HG03045 (cell line): Measurements from ENCODE around the gene FAM177A1.
"Not testable (repeated sequence)": the region's sequence is repeated elsewhere in the genome, so short reads cannot be mapped to it uniquely, and the experiment has no call there.

Experiments used
- ATAC-seq: cut with Tn5 transposase; IDR thresholded peaks from one replicate; pipeline ENCODE4 v1.9.1; 2021; ENCODE audit warnings: mild to moderate bottlenecking, moderate library complexity; ENCODE audit not compliant: unreplicated experiment

FAM177A1 gene, protein sequence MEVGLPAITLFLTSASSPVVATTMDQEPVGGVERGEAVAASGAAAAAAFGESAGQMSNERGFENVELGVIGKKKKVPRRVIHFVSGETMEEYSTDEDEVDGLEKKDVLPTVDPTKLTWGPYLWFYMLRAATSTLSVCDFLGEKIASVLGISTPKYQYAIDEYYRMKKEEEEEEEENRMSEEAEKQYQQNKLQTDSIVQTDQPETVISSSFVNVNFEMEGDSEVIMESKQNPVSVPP

DNA sequence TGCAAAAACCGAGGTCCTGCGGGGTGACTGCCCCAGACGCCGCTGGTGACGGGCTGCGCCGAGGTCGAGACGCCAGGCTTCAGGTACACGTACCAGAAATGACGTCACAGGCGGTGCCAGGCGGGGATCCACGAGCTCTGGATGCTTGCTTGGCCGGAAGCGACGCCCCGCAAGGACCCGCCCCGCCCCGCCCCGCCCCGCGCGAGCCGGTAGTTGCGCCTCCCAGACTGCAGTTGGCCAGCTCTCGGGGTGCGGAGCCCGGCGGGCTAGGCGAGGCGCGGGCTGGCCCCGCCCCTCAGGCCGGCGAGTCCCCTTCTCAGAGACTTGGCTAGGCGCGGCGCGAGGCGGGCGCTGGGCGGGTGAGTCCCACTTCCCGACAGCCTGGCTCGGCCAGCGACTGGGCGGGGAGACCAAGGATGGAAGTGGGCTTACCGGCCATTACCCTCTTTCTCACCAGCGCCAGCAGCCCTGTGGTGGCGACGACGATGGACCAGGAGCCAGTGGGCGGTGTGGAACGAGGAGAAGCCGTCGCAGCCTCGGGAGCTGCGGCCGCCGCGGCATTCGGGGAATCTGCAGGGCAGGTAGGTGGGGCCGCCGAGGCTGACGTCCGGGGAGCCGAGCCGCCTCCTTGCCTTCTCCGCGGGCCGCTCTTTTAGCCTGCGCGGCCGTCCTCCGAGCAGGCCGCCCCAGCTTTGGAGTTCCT, at the start of gene FAM177A1:
Gene FAM177A1, plus strand, starts transcription at position 225 of the 703 bp plus-strand sequence. Its CDS starts 192 bp downstream, at position 417.
- ATAC-seq, result peak; percentile 95

DNA sequence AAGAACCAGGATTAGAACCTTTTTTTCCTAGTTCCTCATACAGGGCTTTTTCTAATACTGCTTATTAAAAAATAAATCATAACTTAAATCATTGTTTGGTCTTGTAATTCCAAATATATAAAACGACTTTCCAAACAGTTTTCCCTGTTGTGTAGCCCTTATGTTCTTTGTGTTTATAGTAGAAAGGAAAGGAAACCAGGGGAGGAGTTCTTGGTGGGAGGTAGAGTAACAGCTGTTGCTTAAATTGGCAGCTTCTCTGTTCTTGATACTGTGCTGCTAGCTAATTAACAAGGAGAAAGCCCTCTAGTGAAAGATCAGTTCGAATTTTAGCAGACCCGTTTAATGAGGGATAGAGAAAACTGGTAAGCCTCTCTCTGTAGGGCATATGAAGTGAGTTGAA, 48.3 kb upstream of the FAM177A1 start:
- no peak for ATAC-seq

DNA sequence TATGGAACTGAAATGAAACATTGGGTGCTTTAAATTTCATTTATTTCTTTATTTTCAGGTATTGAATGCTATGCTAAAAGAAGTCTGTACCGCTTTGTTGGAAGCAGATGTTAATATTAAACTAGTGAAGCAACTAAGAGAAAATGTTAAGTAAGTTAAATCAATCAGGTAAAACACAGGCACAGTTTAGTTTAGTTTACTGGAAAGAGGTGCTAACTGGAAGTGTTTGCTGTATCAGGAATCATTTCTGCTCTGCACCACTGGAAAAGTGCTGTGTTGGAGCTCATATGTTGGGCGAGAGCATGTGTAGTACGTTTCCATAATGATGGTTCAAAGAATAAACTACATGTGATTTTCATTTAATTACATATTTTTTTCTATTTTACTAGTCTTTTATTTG, 46.6 kb upstream of the FAM177A1 start:
- no peak for ATAC-seq

DNA sequence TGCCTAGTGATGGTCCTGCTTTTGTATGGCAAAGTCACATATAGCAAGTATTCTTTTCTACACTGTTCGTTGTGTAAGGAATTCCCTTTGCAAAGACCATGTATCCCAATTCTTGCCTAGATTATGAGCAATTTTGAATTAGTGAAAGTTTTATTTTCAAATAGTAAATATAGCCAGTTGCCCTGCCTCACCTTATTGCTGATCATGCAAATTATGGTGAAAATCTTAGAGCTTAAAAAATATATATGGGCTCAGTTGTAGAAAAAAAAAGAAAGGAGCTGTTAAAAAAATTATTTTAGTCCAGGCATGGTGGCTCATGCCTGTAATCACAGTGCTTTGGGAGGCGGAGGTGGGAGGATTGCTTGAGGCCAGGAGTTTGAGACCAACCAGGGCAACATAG, 44.5 kb upstream of the FAM177A1 start:
- ATAC-seq, result no peak

DNA sequence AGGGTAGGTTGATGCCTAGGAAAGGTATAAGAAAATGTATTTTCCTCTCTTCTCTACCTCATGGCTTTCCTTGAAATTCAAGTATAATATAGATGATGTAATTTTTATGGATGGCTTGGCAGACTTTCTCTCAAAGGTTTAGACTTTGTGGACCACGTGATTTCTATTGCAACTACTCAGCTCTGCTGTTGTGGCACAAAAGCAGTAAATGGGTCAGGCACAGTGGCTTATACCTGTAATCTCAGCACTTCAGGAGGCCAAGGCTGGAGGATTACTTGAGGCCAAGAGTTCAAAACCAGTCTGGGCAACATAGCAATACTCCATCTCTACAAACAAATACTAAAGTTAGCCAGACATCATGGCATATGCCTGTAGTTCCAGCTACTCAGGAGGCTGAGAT, 41.2 kb upstream of the FAM177A1 start:
- ATAC-seq, result no peak

DNA sequence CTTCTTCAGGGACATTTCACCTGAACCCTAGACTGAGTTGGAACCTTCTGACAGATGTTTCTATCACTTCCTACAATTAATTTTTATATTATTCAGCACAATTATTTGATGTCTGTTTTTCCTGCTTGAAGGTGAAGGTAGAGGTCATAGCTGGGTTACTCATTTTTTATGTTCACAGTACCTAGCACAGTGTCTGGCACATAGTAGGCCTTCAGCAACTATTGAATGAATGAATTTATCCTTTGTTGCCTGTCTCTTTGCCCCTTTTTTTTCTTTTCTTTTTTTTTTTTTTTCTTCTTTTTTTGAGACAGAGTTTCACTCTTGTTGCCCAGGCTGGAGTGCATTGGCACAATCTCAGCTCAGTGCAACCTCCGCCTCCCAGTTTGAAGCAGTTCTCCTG, 29.5 kb upstream of the FAM177A1 start:
- ATAC-seq, result no peak

DNA sequence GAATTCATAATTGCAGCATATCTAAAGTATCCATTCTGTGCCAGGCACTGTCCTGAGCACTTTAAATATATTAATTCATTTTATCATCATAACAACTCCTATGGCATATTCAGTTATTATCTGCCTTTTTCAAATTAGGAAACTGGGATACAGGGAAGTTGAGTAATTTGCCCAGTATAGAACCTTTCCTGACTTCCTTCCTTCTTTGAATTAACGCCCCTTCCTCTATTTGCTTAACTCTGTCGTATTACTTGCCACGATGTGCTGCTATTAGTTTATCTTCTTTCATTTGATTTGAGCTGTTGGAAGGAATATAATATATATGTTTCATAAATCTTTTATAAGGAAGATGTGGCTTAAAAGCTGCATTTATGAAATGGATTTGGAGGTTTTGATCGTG, 25.4 kb upstream of the FAM177A1 start:
- ATAC-seq, result no peak

DNA sequence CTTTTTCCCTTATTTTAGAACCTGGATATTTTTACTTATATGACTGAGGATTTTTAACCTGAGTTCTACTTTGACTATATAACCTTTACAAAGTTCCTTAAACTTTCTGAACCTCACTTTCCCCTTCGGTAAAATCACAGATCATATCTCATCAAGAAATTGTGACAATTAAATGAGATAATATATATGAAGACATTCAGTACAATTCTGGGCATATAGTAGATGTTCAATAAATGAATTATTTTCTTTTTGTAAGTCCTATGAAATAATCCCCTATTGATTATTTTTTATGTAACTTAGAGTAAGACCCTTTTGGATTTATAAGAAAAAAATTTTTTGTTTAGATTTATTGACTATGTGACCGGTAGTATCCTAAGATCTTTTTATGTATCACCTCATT, 17.6 kb upstream of the FAM177A1 start:
- no peak for ATAC-seq

DNA sequence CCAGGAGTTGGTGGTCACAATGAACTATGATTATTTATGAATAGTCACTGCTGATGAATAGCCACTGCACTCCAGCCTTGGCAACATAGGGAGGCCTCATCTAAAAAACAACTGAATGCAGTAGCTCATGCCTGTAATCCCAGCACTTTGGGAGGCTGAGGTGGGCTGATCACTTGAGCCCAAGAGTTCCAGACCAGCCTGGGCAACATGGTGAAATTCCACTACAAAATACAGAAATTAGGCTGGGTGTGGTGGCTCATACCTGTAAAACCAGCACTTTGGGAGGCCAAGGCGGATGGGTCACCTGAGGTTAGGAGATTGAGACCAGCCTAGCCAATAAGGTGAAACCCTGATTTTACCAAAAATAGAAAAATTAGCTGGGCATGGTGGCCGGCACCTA, 13.5 kb upstream of the FAM177A1 start:
- ATAC-seq, result no peak

DNA sequence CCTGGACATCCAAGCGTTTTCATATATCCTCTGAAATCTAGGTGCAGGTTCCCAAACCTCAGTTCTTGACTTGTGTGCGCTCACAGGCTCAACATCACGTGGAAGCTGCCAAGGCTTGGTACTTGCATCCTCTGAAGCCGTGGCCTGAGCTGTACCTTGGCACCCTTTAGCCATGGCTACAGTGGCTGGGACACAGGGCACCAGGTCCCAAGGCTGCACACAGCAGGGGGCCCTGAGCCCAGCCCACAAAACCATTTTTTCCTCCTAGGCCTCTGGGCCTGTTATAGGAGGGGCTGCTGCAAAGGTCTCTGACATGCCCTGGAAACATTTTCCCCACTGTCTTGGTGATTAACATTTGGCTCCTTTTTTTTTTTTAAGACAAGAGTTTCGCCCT, 11.6 kb upstream of the FAM177A1 start:
- ATAC-seq, result no peak

DNA sequence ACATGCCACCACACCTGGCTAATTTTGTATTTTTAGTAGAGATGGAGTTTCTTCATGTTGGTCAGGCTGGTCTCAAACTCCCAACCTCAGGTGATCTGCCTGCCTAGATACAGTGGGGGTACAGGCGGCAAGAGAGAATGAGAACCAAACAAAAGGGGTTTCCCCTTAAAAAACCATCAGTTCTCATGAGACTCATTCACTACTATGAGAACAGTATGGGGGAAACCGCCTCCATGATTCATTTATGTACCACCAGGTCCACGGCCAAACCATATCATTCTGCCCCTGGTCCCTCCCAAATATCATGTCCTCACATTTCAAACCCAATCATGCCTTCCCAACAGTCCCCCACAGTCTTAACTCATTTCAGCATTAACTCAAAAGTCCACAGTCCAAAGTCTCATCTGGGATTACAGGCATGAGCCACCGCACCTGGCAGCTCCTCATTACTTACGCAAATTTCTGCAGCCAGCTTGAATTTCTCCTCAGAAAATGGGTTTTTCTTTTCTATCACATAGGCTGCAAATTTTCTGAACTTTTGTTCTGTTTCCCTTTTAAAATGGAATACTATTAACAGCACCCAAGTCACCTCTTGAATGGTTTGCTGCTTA, 11.0 kb upstream of the FAM177A1 start:
- ATAC-seq, result not testable (repeated sequence)

DNA sequence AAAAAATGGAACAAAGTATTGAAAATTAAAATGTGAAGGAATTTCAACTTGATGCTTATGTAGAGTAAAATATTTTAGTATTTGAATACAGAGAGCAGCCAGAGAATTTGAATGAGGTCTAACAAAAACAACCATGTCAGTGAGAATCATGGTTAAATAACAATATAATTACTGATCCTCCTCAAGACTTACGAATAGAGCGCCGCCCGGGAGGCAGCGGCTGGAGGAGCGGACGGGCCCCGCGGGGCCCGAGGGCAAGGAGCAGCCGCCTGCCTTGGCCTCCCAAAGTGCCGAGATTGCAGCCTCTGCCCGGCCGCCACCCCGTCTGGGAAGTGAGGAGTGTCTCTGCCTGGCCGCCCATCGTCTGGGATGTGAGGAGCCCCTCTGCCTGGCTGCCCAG, 7.8 kb upstream of the FAM177A1 start:
- ATAC-seq, result not testable (repeated sequence)

DNA sequence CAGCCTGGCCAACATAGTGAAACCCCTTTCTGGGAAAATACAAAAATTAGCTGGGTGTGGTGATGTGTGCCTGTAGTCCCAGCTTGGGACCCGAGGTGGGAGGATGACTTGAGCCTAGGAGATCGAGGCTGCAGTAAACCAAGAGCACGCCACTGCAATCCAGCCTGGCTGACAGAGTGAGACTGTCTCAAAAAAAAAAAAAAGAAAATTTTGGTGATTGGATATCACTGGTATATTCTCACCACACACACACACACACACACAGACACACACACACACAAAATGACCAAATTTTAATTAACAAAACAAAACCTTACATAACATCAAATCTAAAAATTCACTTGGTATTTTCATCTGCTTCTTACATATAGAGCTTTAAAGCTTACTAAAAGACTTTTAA, 3.4 kb upstream of the FAM177A1 start:
- ATAC-seq, result no peak

DNA sequence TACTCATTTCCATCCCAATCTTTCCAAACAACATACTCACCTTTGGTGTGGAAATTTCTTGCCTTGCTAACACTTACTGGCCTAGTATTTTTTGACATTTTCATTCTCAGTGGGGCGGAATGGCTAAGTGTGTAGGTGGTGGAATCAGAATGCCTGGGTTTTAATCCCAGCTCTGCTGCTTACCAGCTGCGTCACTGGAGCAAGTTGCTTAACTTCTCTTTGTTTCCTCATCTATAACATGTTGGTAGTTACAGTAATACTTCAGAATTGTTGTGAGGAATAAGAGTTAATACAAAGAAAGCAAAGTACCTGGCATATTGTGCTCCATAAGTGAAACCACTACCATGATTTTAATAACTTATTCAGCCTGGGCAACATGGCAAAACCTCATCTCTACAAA, 3.0 kb upstream of the FAM177A1 start:
- no peak for ATAC-seq

DNA sequence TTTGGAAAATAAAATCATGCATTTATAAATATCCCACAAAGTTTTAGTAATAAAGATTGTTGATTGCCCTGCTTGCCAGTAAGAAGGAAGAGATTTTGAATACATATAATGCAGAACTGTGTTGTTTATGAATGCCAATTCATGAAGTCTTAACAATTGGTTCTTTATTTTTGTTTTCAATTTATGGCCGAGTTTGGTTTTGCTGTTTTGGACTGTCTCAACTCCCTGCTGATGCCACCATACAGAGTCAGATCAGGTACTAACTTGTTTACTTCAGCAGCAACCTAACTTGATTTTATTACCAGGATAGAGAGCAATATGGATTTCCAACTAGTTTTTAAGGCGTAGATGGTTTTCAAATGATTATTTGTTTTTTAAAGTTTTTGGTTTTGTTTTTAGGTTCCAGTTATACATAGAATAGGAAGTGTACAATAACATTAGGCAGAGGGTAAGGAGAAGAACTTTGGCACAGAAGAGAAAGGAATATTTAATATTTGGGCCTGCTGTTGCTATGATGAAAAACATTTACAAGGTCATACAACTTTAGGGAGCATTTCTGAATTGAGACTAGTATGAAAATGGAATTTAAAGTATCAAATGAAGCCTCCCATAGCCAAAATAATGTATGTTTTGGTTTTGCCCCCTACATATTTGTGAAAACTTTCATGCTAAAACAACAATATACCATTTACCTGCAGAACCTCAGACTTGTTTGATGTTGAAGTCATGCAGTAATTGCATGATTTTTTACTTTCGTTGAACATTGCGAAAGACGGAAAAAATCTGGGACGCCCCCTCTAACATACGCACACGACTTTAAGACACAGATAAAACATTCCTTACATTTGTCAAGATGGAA, 904 bp upstream of the FAM177A1 start:
- no peak for ATAC-seq

DNA sequence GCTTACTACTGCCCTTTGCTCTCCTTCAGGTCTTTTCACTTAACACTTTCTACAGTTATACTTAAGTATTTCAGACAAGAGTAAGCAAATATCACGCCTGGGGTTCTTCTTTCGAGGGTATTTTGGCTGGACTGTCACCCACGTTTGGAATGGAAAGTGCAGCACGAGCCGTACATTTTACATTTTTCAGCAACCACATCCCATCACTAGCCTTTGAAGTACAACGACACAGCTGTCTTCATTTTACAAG, 349 bp upstream of the FAM177A1 start:
- ATAC-seq, result no peak

DNA sequence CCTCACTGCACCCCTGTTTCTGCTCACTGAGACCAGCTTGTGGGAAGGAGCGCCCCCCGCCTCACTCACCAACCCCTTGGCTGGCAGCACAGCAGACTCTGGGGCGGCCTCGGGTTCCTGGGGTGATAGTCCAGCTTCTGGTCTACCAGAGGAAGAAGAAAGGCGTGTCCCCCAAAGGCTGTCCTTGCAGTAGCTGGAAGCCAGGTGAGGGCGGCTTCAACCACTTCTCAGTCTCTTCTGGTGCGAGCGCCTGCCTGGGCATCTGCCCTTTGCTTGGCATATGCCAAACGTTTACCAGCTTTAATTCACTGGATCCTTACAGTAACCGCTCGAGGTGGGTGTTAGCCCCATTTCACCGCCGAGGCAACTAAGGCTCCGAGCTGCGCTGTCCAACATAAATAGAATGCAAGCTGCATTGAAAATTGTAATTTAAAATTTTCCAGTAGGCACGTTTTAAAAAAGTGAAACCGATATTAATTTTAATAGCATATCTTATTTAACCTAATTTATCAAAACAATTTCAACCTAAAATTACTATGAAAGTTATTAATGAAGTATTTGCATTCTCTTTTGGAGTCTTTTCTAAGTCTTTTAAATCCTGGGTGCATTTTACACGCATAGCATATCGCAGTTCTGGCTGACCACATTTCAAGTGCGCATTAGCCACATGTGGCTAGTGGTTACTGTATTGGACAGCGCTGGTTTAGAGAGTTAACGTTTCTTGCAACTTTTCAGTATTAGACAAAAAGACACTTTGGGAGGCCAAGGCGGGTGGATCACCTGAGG, 872 bp downstream of the FAM177A1 start:
- peak; percentile 34 for ATAC-seq

DNA sequence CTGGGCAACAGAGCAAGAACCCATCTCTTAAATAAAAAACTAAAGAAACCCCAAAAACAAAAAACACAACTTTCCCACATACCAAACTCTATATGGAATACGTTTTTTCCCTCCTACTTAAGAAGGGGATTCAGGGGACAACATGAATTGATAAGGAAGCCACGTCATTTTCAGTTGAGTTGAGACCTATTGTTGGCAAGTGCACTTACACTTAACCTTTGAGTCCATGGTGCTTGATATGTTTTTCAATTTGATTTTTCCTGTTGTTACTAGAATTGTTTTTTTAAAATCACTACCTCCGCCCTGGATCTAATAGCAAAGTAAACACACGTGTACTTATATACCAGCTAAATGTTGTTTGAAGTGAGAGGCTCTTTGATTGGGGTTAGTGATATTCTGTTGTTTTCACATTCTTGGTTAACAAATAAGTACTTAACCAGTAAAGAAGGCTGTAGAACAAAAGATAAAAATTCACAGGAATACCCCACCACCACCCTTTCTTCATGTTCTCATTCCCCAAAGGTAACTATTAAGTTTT, 2.0 kb downstream of the FAM177A1 start:
- no peak for ATAC-seq

DNA sequence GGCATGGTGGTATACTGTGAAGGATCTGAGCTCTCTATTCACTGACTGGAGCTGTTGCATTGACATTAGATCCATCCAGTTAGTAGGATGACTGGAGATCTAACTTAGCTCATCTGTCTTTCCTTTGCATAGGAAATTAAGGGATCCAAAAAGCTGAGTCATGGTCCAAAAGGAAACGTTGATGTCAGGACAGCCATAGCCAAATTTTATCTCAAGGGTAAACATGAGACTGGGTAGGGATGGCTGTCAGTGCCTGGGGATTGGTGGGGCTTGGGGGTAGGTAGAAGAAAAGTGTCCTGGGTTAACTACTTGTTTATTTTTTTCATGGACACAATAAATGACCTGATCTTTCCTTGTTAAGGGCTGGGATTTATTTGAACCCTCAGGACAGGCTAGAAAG, 4.6 kb downstream of the FAM177A1 start:
- no peak for ATAC-seq

DNA sequence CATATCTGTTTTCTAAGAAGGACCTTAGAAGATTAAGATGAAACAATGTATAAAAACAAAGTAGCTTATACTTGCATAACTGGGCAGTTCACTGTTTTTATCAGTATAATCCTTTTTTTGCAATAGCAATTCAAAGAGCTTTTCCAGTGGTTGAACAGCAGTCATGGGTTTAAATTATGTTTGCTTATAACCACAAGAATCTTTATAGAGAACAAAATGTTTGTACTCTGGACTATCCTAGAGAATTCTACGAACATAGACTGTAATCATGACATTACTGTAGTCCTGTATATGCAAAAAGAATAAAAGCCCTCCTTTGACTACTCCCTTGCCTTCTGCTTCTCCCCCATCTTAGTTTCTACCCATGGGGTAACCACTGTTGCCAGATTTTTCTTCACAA, 5.7 kb downstream of the FAM177A1 start:
- no peak for ATAC-seq

DNA sequence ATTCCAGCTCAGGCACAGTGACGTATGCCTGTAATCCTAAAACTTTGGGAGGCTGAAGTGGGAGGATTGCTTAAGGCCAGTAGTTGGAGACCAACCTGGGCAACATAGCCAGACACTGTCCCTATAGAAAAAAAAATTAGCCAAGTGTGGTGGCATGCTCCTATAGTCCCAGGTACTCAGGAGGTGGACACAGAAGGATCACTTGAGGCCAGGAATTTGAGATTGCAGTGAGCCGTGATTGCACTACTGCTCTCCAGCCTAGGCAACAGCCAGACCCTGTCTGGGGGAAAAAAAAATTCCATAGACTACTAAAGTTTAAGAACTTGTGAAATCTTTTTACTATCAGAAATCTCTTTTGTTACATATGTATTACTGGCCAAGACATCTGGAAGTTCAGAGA, 6.6 kb downstream of the FAM177A1 start:
- ATAC-seq, result no peak
